ENCODE measurements around the gene PITPNM3.

PITPNM3 gene

DNA sequence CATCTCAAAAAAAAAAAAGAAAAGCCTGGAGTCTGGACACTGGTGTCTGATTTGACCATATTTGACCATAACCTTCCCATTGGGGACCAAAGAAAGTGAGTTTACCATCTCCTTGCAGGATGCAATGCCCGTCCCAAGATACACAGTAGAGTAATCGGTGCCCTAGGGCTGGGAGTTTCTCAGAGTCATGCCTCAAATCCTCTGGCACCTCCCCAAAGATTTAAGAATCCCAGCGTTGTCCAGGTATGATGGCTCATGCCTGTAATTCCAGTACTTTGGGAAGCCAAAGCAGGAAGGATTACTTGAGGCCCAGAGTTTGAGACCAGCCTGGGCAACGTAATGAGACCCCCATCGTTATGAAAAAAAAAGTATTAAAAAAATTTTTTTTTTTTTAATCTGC lies 5.0 kb downstream of the PITPNM3 start:
- DNase-seq: no peak

DNA sequence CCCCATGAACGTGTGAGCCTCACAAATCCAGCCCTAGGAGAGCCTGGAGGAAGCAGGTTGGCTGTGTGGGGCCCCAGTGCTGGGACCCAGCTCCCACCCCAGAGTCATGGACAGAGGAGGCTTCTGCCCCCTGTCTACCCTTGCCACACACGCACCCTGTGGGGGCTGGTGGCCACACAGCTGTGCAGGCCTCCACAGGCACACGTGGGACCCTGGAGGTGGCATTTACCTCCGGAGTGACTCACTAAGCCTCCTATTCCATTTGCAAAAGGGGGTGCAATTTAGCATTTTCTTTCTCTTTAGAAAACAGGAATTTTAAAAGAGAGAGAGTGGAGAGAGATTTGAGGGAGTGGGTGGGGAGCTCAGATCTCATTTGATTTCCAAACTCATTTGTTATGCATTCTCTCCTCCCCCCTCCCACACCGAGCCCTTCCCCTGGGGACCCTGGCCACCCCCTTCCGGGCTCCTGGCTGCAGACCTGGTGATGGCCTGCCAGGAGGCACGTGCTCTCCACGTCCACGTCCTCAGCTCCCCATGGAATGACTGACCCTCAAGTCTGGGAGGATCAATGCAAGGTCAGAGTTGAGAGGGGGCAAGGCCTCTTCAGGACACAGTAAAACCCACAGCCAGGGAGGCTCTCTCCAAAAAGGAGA lies 6.8 kb downstream of the PITPNM3 start:
- no peak for DNase-seq

DNA sequence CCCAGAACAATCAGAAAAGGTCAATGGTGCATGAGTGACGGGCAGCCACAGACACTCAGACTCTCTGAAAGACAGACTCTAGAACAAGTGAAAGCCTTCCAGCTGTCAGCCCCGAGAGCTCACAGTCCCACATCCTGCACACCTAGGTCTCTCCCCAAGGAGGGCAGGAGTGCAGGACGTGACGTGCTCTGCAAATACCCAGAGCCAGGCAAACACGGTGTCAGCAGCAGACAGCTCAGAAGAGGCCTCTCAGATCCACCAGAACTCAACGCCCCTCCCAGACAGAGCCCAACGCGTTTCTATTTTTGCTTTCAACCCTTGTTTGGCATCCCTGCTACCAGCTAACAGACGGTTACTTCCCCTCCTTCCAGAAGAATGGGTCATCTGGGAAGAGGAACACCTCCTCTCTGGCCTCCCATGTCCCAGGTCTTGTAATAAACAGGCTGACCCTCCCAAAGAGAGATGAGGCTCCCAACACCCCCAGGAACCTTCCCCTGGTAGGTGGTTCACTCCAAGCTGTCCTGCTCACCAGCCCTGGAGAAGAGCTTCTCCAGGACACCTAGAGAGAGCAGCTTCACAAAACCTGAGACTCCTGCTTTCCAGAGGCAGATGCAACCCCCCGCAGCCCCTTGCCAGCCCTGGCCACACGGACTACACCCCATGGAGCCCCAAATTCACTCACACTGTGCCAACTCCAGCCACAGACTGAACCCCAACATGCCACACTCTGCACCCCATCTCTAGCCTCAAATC lies 7.6 kb downstream of the PITPNM3 start:
- no peak for DNase-seq

DNA sequence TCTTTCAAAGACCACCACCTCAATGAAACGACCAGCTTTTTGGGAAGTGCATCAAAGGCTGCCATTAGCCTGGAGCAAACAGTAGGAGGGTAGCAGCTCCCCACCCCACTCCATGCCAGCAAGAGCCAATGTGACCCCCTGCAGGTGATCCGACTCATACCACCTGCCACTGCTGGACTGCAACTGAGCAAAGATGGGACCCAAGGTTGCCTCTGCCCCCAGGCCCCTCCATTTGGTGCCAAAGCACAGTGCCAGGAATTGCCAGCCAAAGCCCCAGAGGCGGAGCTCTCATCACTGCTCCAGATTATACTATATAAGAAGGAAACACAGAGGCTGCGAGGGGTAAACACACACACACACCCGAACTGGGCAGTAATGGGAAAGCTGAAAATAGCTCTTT lies 8.3 kb downstream of the PITPNM3 start:
- DNase-seq: no peak

DNA sequence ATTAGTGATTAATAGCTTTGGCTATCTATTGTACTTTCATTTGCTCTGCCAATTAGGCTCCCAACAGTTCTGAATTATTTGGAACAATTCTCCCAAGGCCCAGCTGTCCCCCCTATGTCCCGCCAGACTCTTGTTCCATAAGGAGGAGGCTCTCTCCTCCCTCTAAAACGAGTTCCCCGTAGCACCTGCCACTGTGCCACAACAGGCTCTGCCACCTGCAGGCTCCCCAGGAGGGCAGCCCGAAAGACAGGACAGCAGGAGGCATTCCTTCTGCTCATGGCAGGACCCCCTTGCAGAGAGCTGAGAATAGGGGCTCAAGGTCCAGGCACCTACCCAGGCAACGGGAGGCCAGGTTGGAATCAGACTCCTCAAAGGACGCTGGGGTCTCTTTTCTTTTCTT lies 9.0 kb downstream of the PITPNM3 start:
- DNase-seq: no peak

DNA sequence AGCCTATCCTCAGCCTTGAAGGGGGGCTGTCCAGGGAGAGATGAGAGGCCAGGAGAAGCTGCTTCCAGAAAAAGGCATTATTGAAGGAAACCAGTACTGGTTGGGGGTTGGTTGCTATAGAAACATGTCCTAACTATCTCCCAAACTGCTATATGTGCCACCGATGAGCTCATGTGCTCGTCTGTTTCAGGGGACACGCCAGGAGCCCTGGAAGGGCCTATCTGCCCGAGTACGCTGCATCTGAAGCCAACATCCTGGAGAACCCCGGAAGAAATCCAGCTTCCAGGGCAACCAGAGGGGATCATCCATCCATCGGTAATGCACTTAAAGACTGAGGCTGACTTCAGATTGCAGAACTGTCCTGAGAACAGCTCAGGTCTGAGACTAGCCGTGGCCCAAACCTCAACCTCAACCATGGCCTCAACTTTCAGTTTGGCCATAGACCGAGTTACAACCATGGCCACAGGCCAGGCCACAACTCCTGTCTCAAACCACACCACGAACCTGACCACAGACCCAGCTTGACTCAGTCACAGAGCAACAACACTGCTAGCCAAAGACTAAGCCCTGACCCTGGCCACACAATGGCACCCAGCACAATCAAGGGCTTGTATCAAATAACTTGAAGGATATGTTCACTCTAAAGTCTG lies 10.2 kb downstream of the PITPNM3 start:
- no peak for DNase-seq

DNA sequence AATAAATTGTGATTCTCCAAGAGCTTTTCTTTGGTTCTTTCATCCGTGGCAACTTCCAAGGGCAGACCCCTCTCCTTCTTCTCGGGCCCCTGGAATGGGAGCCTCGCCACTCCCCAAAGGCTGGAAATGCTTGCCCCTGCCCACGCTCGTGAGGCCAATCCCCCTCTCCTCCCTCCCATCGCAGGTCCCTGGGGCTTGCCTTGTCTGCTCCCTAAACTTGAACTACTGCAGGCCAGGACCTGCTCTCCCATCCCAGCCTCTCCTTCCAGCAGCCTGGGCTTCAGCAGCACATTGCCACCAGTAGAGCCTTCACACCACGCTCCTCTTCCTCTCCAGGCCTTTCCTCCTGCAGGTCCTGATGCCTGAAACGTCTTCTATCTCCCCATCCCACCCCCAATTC lies 11.1 kb downstream of the PITPNM3 start:
- no peak for DNase-seq

DNA sequence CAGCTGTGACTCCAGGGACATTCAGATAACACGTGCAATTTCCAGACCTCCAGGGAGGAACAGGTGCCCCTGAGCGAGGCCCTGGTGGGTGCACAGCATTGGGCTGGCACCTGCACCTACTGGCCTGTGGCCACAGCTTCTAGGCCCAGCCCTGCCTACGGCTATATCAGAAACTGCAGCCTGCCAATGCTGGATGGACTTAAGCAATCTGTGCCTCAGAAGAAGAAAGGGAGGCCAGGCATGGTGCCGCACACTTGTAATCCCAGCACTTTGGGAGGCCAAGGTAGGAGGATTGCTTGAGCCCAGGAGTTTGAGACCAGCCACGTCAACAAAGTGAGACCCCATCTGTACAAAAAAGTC lies 12.4 kb downstream of the PITPNM3 start:
- DNase-seq: no peak

DNA sequence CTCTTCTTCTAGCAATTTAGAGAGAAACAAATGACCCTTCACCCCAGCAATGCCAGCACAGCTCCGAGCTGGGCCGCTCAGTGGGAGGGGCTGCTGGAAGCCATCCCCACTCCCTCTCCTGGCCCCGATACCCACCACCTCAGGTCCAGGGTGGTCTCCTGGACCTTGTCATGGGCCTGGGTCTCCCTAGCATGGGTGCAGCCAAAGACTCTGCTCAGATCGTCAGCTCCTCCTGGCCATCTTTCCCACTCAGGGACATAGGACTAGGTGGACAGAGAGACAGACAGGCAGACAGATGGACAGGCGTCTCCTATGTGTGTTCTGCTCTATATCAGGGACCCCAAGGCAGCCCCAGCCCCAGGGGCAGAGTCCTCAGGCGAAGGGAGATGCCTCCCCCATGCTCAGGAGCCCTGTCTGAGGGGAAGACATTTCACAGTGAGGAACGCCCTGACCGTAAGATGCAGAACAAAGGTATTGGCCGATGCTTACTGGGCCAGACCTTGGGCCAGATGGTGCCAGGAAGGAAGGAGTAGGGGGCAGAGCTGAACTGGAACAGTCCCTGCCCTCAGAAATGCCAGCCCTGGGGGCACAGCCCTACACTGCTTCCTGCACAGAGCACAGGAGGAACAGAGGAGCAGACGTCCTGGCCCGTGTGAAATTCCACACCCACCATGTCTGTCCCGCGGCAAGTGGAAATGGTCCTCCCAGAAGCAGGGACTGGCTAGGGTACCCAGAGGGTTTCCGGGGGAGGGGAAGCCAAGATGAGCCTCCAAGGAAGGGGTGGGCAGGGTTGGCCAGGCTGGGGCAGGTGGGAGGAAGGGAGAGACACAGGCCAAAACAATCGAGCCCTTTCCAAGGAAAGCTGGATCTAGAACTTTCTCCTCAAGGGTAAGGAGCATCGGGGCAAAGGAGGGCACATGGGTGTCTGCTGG lies 13.0 kb downstream of the PITPNM3 start:
- DNase-seq: no peak

DNA sequence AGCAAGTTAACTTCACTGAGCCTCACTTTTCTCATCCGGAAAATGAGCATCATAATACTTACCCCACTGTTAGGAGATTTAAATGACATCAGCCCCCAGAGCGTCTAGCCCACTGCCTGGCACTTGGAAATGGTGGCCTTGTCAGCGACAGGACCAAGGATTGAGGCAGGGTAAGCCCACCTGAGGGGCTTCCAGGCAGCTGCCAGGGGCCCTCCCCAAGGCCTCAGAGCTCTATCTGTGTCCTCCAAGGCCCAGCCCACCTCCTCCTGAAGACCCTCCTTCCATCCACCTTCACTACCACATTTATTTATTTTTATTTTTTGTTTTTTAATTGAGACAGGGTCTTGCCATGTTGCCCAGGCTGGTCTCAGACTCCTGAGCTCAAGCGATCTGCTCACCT lies 13.8 kb downstream of the PITPNM3 start:
- no peak for DNase-seq

DNA sequence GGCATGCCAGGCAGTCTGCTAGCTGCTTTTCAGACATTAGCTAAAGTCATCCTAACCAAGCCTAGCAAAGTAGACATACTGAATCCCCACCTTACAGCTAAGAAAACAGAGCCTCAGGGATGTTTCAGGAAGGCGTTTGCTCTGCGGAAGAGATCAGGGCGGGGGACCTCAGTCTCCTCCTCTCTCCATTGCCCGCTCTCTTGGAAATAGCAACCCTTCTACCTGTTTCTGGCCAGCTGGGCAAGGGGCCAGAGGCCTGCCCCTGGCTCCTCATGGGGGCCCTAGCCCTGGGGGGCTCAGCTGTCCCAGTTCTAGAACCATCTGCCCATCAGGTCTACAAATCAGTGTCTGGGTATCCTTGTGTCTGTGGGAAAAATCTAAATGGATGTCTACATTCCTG lies 14.5 kb downstream of the PITPNM3 start:
- DNase-seq: no peak

DNA sequence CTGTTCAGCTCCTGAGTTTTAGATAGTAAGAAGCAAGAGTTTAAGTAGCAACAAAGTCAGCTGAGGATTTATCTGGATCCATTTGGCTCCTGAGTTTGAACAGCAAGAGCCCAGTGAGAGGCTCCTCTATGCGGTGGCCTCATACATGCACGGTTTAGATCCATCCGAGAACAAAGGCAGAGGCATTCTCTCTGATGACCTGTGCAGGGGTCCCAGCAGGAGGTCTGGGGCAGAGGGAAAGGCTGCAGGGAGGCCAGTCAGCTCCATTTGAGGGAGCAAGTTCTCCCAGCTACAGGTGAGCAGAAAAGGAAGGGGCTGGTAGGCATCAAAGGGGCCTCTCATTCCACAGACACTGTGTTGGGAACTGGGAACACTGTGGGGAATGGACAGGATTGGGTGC lies 16.5 kb downstream of the PITPNM3 start:
- DNase-seq: no peak

DNA sequence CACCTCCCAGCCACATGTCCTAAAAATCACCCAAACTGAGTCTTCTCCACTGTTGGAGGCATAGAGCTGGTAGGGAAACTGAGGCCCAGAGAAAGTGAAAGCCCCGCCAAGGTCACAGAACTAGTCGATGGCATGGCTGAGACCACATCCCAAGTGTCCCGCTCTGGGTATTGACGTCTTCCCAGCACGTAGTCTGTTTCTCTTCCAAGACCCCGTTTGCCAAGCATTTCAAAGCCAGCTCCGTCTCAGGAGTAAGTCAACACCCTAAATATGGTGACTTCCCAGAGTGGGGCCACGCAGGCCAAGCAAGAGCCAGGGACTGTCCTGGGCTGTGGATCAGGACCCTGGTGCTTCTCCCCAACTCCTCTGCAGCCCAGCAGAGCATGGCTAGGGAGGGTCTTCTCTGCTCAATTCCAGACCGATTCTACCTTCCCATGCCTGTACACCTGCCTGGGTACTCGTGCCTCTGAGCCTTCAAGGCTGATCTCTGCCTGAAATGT lies 19.7 kb downstream of the PITPNM3 start:
- no peak for DNase-seq

DNA sequence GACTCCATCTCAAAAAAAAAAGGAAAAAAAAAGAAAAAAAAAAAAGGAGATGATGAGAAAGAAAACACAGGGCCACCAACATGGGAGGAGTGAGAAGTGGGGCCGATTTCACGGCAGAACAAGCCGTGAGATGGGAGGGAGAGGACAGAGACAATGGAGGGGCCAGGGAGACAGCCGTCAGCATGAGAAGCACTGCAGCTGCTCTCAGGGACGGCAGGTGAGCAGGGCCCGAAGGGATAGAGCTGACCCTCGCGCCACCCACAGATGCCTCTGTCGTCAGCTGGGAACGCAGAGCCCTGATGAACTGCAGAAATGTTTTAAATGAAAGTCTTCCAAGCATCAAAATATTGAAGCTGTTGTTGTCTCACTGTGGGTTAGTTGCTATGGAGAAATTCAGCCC lies 20.3 kb downstream of the PITPNM3 start:
- DNase-seq: no peak

DNA sequence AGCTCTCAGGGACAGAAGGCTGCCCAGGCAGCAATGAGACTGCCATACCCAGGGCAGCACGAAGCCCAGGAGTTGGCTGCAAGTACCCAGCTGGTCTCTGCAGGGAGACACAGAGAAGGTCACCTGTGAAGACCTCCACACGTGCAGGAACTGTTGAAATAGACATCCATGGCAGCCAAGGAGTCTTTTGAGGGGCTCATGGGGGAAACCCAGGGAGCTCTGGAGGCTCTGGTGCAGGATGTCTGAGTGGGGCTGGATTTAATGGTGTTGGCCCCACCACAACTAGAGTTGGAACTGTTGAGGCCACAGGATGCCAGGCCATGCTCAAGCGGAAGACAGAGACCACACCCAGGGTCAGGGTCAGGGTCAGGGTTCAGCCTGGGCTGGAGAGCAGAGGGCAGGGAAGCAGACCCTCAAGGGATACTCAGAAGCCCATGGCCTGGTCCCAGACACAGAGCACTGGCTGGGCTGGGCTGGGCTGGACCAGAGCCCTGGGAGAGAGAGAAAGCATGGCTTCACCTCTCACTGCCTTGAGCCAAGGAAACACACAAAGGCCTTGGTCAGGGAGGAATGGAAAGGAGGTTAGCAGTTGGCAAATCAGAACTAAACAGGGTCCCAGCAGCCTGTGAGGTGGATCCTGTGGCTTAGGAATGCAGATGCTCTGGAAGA lies 21.4 kb downstream of the PITPNM3 start:
- no peak for DNase-seq

DNA sequence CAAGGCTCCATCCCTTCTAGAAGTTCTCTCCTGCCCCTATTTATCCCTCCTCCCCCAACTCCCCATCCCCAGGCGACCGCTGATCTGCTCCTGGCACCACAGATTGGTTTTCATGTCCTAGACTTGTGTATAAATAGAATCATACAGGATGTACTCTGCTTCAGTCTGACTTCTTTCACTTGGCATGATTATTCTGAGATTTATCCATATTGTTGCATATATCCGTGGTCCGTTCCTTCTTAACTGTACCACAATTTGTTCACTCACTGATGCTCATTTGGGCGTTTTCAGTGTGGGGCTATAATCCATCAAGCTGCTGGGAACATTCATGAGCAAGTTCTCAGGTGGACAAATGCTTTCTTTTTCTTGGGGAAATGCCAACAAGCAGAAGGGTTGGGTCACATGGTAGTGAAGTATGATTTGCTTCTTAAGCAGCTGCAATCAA lies 23.9 kb downstream of the PITPNM3 start:
- DNase-seq: no peak

DNA sequence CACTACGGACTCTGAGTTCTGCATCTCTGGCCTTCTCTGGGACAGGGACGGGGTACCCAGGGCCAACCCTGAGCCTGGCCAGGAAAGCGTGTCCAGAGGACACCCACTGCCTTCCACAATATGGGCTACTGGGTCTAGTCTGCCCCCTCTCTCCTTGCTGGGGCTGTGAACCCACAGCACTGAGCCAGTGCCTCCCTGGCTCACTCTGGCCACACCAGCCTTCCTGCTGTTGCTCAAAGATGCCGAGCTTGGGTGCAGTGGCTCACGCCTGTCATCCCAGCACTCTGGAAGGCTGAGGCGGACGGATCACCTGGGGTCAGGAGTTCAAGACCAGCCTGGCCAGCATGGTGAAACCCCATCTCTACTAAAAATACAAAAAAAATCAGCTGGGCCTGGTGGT lies 24.8 kb downstream of the PITPNM3 start:
- DNase-seq: no peak

DNA sequence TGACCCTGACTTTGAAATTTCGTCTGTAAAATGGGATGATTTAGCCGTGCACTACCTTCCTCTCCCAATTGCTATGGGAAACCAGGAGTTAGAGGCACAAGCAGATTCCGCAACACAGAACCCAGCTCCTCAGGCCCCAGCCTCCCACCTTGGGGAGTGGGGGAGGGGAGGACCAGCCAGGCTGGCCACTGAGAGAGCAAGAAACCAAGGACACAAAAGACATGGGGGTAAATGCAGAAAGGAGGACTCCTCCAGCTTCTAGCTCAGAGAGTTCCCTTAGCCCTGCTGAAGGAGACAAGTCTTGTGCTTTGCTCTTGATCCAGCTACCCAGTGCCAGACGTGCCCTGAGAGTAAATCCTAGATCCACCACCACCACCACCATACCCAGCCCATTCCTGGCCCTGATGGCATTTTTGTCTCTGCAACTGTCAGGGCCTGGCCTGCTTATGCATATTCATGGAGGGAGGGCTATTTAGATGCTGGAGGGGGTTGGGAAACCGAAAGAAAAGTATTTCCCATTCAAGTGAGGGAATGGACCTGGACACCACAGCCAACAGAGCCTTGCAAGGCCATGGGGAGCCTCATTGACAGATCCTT lies 25.9 kb downstream of the PITPNM3 start:
- no peak for DNase-seq

DNA sequence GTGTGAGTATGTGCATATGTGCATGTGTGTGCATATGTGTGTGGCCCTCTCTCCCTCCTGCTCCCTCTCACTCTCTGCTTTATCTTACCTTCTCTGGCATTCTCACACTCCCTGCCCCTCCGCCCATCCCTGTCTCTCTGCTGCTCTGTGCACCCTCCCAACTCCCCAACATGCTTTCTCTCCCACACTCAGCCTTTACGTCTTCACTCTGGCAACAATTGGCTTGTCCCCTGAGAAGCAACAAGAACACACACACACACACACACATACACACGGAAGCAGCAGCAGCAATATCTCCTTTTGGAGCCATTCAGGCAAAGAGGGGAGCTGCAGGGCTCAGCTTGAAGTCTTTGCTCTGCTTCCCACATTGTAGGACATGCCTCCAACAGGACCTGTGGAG lies 27.8 kb downstream of the PITPNM3 start:
- no peak for DNase-seq

DNA sequence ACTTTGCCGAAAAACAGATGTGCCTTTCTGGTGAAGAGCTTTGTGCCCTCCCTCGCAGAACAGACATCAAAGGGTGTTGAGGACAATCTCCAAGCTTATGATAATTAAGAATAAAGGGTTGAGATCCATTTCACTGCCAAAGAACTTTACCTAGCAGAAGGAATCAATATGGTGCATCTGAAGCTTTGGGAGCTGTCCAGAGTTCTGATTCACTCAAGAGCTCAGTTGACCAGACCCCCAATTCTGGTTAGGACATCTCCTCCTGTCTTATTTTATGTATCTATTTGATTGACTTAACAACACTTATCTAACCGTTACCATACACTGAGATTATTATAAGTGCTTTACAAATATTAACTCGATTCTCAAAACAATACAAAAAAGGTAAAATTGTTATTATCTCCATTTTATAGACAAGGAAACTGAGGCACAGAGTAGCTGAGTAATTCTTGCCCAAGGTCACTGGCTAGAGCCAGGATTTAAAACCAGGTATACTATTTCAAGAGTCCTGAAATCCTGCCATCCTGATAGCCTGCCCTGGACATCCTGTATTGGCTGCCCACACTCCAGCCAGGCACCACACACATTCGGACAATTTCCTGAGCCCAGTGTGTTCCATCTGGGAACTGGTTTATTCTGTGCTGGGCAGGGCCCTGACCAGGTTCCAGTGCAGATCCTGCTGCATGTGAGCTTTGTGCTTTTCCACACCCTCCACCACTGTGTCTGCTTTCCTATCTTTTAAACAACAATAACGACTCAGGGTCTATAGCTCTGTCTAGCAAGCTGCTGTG lies 29.8 kb downstream of the PITPNM3 start:
- no peak for DNase-seq

DNA sequence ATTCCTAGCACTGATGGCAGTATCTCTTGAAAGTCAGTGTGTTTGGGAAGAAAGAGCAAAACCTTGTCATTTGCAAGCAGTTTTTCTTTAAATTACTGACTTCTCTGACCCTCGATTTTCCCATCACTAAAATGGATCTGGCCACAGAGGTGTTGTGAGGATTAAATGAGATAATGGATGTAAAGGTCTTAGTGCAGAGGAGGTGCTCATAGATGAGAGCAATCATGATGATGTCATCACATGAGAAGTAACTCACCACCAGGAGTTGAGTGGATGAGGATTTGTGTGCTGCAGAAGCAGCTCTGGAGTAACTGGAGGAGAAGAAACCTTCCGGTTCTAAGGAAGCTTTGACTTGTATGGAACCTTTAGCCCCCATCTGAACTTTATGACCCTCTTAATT lies 30.6 kb downstream of the PITPNM3 start:
- no peak for DNase-seq
